CD4-positive, alpha-beta T cell treated with Interleukin-17A for 1 hour (primary cell): ENCODE data around the gene FANCI.
A peak's percentile ranks its signal among the peaks of the same experiment; 100 is the strongest.

ENCODE experiments used
- DNase-seq: peaks from one replicate; pipeline ENCODE4 v3.0.0-alpha.2; 2020

Gene FANCI

DNA sequence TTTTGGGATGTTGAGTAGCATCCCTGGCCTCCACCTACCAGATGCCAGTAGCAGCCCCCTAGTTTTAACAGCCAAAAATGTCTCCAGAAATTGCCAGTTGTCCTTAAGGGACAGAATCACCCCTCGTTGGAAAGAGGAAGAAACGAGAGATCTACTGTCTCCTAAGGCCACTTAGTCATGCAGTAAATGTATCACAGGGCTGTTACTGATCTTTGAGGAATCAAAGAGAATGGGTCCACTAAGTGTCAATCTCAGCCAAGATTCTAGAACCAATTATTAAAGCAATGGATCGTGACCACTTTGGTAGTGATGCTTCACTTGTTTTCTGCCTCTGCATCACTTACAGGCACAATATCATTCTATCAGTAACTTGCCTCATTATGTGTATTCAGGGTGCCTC lies 64.5 kb downstream of the FANCI start:
- no peak for DNase-seq

DNA sequence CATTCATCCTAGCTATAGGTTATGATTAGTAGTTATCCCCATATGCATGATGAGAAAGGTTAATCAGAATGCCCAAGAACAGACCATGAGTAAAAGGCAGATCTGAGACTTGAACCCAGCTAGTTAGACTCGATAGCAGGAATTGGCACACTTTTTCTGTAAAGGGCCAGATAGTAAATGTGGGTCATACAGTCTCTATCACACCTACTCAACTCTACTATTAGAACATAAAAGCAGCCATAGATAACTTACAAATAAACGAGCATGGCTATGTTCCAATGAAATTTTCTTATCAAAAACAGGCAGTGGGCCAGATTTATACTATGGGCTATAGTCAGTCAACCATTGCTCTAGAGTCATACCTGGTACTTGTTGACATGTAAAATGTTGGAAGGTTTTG lies 66.2 kb downstream of the FANCI start:
- no peak for DNase-seq

DNA sequence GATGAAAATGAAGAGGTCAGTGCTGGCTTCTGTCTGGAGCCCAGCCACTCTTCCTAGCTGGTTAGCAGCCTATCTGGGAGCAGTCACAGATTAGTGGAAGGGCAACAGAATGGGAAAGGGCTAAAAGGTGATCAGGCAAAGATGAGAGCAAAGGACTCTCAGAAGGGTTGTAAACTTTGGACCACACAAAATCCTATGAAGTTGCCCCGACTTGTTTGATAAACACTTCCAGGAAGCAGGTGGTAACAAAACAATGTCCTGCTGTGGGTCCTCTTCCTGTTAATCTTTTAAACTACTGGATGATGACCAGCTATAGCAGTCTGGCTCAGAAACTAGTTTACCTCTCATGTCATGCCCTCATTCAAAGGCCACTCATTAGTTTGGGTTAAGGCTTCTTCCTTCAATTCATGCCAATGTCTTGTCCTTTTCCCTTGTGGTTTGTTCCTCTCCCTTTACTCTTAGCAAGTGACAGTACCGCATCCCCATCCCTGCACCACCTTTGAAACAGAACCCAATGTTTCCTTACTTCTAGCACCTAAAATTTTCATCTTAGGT lies 71.7 kb downstream of the FANCI start:
- no peak for DNase-seq

GRCh38 chr15:89316504-89316903 lies 72.7 kb downstream of the FANCI start:
- no peak for DNase-seq

- DNase-seq = no peak
Observed at GRCh38 chr15:89317186-89317720, 73.5 kb downstream of the FANCI start.

GRCh38 chr15:89319678-89320077 lies 75.9 kb downstream of the FANCI start:
- no peak for DNase-seq

DNA sequence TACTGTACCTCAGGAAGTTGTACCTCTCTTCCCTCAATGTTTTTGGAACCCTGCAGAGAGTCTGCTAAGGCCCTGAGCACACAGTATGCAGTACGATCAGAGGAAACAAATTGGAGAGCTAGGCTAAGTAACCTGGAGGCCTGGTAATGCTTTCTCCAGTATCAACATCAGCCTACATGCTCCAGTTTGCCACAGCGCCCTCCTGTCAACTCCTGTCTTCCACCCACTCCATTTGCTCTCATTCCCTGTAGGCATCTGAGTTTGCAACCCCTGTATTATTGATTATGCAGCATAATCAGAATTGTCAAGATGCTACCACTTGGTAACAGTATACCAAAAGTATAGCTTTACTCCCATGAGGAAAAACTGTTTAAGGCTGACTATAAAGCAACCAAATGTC lies 76.4 kb downstream of the FANCI start:
- no peak for DNase-seq

- no peak for DNase-seq
Observed at GRCh38 chr15:89321521-89322410, 78.0 kb downstream of the FANCI start.

- no peak for DNase-seq
Observed at GRCh38 chr15:89322822-89323221, 79.0 kb downstream of the FANCI start.

GRCh38 chr15:89323825-89324224 lies 80.0 kb downstream of the FANCI start:
- no peak for DNase-seq

GRCh38 chr15:89325039-89325803 lies 81.4 kb downstream of the FANCI start:
- DNase-seq = no peak

GRCh38 chr15:89326316-89326715 lies 82.5 kb downstream of the FANCI start:
- DNase-seq = no peak

- no peak for DNase-seq
Observed at GRCh38 chr15:89327113-89327512, 83.3 kb downstream of the FANCI start.

- DNase-seq = no peak
Observed at GRCh38 chr15:89328398-89329254, 84.8 kb downstream of the FANCI start.

DNA sequence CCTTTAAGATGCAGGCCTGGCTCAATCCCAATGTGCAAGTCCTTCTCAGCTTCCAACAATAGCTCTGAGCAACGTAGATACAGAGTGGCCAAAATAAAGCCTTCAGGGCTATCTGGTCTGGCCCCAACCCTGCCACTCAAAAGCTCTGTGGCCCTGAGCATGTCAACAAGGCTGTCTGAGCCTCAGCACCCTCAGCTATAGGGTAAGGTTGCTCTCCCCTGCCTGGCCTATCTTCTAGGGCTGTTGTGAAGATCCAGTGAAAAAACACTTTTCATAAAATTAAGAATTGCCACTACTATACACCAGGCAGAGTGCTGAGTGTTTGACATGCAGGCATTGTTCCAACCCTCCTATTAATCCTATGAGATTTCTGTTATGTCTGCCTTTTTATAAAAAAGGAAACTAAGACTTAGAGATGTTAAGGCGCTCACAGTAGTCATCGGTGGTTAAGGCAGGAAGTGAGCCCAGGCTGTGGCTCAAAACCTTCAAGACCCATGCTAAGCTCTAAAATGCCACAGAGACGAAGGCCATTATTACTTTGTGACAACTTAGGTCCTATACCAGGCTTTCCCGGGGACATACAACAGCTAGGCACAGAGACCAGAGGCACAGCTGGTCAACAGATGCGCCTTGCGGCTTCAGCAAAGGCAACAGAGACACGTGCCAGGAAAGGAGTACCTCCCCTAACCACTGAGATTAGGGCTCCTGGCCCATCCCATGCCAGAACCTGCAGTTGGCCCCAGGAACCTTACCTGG lies 85.7 kb downstream of the FANCI start:
- DNase-seq = peak; percentile 45

DNA sequence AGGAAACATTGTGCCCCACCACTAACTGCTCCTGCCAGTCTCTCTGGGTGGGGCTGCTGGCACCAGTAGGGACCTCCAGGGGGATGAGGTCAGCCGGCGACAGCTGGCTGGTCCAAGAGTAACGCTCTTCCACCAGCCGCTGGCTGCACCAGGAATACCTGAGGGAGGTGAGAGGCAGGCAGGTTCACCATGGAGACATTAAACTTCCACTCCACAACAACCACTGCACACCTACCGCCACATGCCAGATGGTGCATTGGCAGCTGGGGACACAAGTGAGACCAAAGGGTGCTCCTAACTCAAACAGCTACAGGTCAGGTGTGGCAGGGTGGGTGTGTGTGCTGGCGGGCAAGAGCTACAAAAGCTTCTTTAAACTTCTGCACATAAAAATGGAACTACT lies 86.3 kb downstream of the FANCI start:
- no peak for DNase-seq

DNA sequence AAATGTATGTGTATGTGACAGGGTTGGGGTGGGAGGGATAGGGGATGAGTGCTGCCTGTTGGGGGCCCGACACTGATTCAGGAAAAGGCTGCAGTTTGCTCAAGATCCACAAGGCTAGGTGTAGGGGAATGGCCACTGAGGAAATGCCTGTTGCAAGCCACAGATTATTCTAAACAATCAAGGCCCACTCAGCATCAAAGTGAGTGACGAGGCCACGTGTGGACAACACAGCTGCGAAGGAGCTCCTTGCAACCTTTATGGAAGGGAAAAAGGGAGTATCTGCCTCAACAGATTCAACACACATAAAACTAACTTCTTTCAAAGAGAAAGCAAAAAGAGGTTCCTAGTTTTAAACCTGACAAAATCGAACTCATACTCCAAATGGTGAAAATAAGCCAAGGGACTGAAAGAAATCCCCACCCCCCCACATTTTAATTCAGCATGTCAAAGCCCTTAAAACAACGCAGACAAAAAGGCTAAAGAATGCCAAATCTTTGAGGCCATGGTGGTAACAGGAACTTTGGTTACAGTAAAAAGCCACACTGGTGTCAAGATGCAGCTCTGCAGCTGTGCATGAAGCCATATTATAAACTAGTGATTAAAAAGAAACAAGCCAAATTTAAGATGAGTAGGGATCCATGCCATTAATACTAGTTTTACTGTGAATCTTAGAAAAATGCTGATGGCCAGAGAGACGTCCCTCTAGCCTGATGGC lies 87.3 kb downstream of the FANCI start:
- no peak for DNase-seq

DNA sequence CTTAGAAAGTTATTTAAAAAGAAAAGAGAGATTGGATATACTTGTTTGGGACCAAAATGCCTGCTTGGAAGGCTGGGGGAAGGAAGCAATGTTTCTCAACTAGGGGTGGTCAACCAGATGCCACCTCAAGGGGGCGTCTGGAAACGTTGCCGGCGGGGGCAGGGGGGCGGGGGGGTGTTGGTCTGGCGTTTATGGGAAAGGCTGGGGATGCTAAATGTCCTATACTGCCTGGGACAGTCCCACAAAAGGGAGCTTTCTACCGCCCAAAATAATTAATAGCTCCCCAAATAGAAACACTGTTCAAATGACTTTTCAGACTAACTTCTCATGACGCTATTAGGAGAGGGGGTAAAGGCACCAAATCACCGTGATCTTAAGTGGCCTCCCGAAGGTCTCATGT lies 88.7 kb downstream of the FANCI start:
- DNase-seq = no peak

DNA sequence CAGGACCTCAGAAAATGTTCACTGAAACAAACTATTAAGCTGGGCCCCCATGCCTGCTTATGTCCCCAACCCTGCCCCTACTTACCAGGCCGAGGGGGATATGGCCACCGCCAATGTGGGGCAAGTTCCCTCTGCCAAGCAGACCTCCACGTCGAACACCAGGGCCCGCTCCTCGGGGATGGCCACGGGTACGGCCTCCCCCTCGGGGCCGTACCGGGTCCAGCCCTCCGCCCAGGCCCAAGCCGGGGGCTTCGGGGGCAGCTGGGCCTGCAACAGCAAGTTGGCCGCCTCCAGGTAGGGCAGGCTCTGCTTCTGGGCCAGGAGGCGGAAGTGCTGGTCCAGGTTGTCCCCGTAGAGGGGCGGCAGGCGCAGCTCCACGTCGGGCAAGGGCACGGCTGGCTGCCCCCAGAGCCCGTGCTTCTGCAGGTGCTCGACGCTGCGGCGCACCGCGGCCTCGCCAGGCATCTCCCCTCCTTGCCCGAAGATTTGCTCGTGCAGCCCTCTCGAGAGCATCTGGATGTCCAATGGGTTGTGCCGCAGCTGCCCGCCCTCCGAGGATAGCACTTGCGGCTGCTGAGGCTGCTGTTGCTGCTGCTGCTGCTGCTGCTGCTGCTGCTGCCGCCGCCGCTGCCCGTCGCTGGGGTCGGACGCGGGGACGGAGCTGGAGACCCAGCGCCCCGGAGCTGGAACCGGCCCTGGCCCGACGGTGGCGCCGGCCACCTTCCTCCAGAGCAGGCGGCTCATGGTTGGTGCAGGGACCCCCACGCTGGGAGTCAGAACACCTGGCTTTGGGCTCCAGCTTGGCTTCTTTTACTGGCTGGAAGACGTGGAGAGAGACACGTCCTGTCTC lies 89.5 kb downstream of the FANCI start:
- DNase-seq = no peak

DNA sequence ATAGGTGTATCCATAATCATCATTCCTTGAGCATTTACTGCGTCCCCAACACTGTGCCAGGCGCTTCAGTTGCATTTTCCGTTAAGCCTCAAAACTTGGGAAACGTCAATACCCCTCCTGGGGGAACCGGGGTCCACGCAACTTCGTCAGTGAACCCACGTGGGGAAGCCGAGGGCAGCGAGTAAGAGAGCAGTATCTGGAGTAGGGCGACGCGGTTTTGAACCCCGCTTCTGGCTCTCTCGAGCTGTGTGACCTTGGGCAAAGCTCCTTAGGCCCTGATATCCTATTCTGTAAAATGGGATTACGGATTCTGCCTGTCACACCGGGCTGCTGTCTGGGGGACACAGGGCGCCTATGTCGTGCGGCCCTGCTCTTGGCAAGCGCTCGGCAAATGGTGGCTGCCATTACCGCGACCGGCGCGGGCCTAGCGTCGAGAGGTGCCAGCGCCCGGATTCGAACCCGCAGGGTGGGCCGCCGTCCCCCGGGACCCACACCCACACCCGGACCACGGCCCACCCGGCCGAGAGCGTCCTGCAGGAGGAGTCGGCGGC lies 90.3 kb downstream of the FANCI start:
- no peak for DNase-seq
